ENCODE measurements around the gene DDX31. TPM values are rescaled to one million over a fixed set of nuclear protein-coding genes. Genes with fewer than 3 reads are reported as not detected.

DDX31 gene
- total RNA-seq, 1 donor from 2014 or later, result 12.7 TPM

GRCh38 chr9:132597073-132597775 lies 72.6 kb downstream of the DDX31 start:
- DNase-seq (ENCODE audit: low read depth, low spot score), result no peak

- no peak for DNase-seq (ENCODE audit: low read depth, low spot score)
These were observed 73.6 kb downstream of the DDX31 start for GRCh38 chr9:132596200-132596599.

GRCh38 chr9:132595319-132595718 lies 74.5 kb downstream of the DDX31 start:
- DNase-seq (ENCODE audit: low read depth, low spot score), result no peak

- no peak for DNase-seq (ENCODE audit: low read depth, low spot score)
These were observed 75.4 kb downstream of the DDX31 start for GRCh38 chr9:132594412-132594811.

- DNase-seq (ENCODE audit: low read depth, low spot score), result no peak
These were observed 77.3 kb downstream of the DDX31 start for GRCh38 chr9:132592451-132592850.

- no peak for DNase-seq (ENCODE audit: low read depth, low spot score)
These were observed 78.0 kb downstream of the DDX31 start for GRCh38 chr9:132591751-132592314.

GRCh38 chr9:132591244-132591643 lies 78.5 kb downstream of the DDX31 start:
- no peak for DNase-seq (ENCODE audit: low read depth, low spot score)

- no peak for DNase-seq (ENCODE audit: low read depth, low spot score)
These were observed 79.2 kb downstream of the DDX31 start for GRCh38 chr9:132590318-132591182.

GRCh38 chr9:132590037-132590317 lies 79.8 kb downstream of the DDX31 start:
- DNase-seq (ENCODE audit: low read depth, low spot score), result no peak

- no peak for DNase-seq (ENCODE audit: low read depth, low spot score)
These were observed 80.4 kb downstream of the DDX31 start for GRCh38 chr9:132589148-132590036.

- no peak for DNase-seq (ENCODE audit: low read depth, low spot score)
These were observed 81.2 kb downstream of the DDX31 start for GRCh38 chr9:132588501-132589147.

GRCh38 chr9:132588098-132588497 lies 81.7 kb downstream of the DDX31 start:
- no peak for DNase-seq (ENCODE audit: low read depth, low spot score)

- no peak for DNase-seq (ENCODE audit: low read depth, low spot score)
These were observed 82.2 kb downstream of the DDX31 start for GRCh38 chr9:132587592-132587955.

GRCh38 chr9:132586830-132587591 lies 82.8 kb downstream of the DDX31 start:
- DNase-seq (ENCODE audit: low read depth, low spot score), result no peak

- DNase-seq (ENCODE audit: low read depth, low spot score), result no peak
These were observed 83.6 kb downstream of the DDX31 start for GRCh38 chr9:132585954-132586829.

GRCh38 chr9:132584601-132585560 lies 84.9 kb downstream of the DDX31 start:
- DNase-seq (ENCODE audit: low read depth, low spot score), result no peak

- DNase-seq (ENCODE audit: low read depth, low spot score), result no peak
These were observed 86.0 kb downstream of the DDX31 start for GRCh38 chr9:132583584-132584304.
